Progenitor cell of endocrine pancreas (in vitro differentiated cells): ENCODE measurements around the gene NINL. TPM values are rescaled to one million over a fixed set of nuclear protein-coding genes. Genes with fewer than 3 reads are reported as not detected.
A peak's percentile ranks its signal among the peaks of the same experiment; 100 is the strongest.

Experiments used
- DNase-seq: peaks from one replicate; pipeline ENCODE4 v3.0.0; 2021; ENCODE audit warnings: low spot score; ENCODE audit not compliant: unreplicated experiment
- H3K27ac Mint-ChIP-seq: 2 replicates; pipeline ENCODE4 v1.8.0; 2021; ENCODE audit warnings: mild to moderate bottlenecking, moderate library complexity, mixed read lengths
- H3K27me3 Mint-ChIP-seq: 2 replicates; pipeline ENCODE4 v1.8.0; 2021; ENCODE audit warnings: mixed read lengths
- H3K36me3 Mint-ChIP-seq: 2 replicates; pipeline ENCODE4 v1.8.0; 2022; ENCODE audit warnings: mixed read lengths; ENCODE audit not compliant: insufficient read depth
- H3K4me1 Mint-ChIP-seq: 2 replicates; pipeline ENCODE4 v1.8.0; 2021; ENCODE audit warnings: low read depth, mixed read lengths
- H3K4me3 Mint-ChIP-seq: 2 replicates; pipeline ENCODE4 v1.8.0; 2021; ENCODE audit warnings: low read depth, mild to moderate bottlenecking, moderate library complexity, mixed read lengths
- H3K9me3 Mint-ChIP-seq: 2 replicates; pipeline ENCODE4 v1.8.0; 2021; ENCODE audit warnings: low read depth, mixed read lengths
- CTCF ChIP-seq: fragments of 200-600 bp; sonication (generic); IDR thresholded peaks from one replicate; pipeline ENCODE4 v1.5.0; 2021; ENCODE audit warnings: antibody characterized with exemption, mild to moderate bottlenecking; ENCODE audit not compliant: unreplicated experiment
- total RNA-seq: library from RNA; stranded (reverse); gene quantifications from 2 replicates; pipeline ENCODE4 v1.2.1, GENCODE V29; 2021

NINL gene
- total RNA-seq, 1 donor from 2014 or later = 125 TPM

GRCh38 chr20:25514747-25515340, 70.5 kb downstream of the NINL start:
- Mint-ChIP-seq H3K36me3 (peaks cover 72% of the 10 kb centered on the region), H3K27ac (peak overlapping the region; percentile 25), H3K9me3 (peaks cover 32% of the 10 kb centered on the region), H3K4me3 (no peak overlapping the region), H3K27me3 (no peaks in the 10 kb centered on the region), H3K4me1 (no peaks in the 10 kb centered on the region)
- TF ChIP-seq CTCF = no peak
- DNase-seq = no peak

- Mint-ChIP-seq H3K36me3 (peaks cover 72% of the 10 kb centered on the region), H3K4me1 (no peaks in the 10 kb centered on the region), H3K4me3 (no peak overlapping the region), H3K27ac (no peak overlapping the region), H3K27me3 (no peaks in the 10 kb centered on the region), H3K9me3 (peaks cover 32% of the 10 kb centered on the region)
- DNase-seq = no peak
- no peak for TF ChIP-seq CTCF
Observed at GRCh38 chr20:25514195-25514594, 71.1 kb downstream of the NINL start.

GRCh38 chr20:25512709-25513108, 72.6 kb downstream of the NINL start:
- no peak for TF ChIP-seq CTCF
- H3K9me3 Mint-ChIP-seq = peaks cover 32% of the 10 kb centered on the region
- H3K4me1 Mint-ChIP-seq = no peaks in the 10 kb centered on the region
- no peak overlapping the region for H3K4me3 Mint-ChIP-seq
- H3K36me3 Mint-ChIP-seq = peaks cover 68% of the 10 kb centered on the region
- peak overlapping the region; percentile 78 for H3K27ac Mint-ChIP-seq
- no peak for DNase-seq
- H3K27me3 Mint-ChIP-seq = no peaks in the 10 kb centered on the region

- no peak for DNase-seq
- Mint-ChIP-seq H3K9me3 (peaks cover 23% of the 10 kb centered on the region), H3K36me3 (peaks cover 59% of the 10 kb centered on the region), H3K4me3 (no peak overlapping the region), H3K4me1 (no peaks in the 10 kb centered on the region), H3K27ac (peak overlapping the region; percentile 56), H3K27me3 (no peaks in the 10 kb centered on the region)
- no peak for TF ChIP-seq CTCF
Observed at GRCh38 chr20:25511183-25511582, 74.1 kb downstream of the NINL start.

- Mint-ChIP-seq H3K27ac (no peak overlapping the region), H3K4me3 (no peak overlapping the region), H3K36me3 (peaks cover 55% of the 10 kb centered on the region), H3K4me1 (no peaks in the 10 kb centered on the region), H3K9me3 (peaks cover 19% of the 10 kb centered on the region), H3K27me3 (no peaks in the 10 kb centered on the region)
- no peak for TF ChIP-seq CTCF
- no peak for DNase-seq
Observed at GRCh38 chr20:25510721-25511120, 74.6 kb downstream of the NINL start.
